Common myeloid progenitor, CD34-positive (primary cell): ENCODE data around the gene ISY1.
"Not testable (repeated sequence)": the region's sequence is repeated elsewhere in the genome, so short reads cannot be mapped to it uniquely, and the experiment has no call there.

Source experiments
- CTCF ChIA-PET: fragments of 350-600 bp; sonication (Branson Sonifier 250); formaldehyde crosslinking; loops from one replicate; lab custom pipeline; 2021; ENCODE audit warnings: antibody characterized with exemption; lab: Charles Lee
- POLR2A ChIA-PET: fragments of 350-600 bp; sonication (Branson Sonifier 250); formaldehyde crosslinking; loops from one replicate; lab custom pipeline; 2021; ENCODE audit warnings: antibody characterized with exemption; lab: Charles Lee
- DNase-seq, 3 donors: peaks; one replicate each; pipeline versions ENCODE4 v3.0.0 to v3.0.0-alpha.2; 2013
- H3K27ac ChIP-seq, 2 experiments: 1 replicate in 1 of 2; 2 replicates in 1 of 2; pipeline ENCODE4 v1.7.0; 2013; ENCODE audit warnings: inconsistent platforms in 2 of 2, low read length in 2 of 2, mild to moderate bottlenecking in 2 of 2, low read depth in 1 of 2, moderate library complexity in 1 of 2; ENCODE audit not compliant: severe bottlenecking in 2 of 2, insufficient read depth in 1 of 2, poor library complexity in 1 of 2
- H3K27me3 ChIP-seq, 5 experiments: replicated peaks in 2 of 5; 1 replicate in 3 of 5; 2 replicates in 2 of 5; pipeline versions ENCODE4 v1.6.1 to v1.7.0; 2013; ENCODE audit warnings: low read length in 4 of 5, mild to moderate bottlenecking in 2 of 5, moderate library complexity in 2 of 5, inconsistent platforms in 1 of 5; ENCODE audit not compliant: insufficient read depth in 5 of 5, control insufficient read depth in 4 of 5
- H3K36me3 ChIP-seq, 4 experiments: 1 replicate in 2 of 4; 2 replicates in 2 of 4; pipeline versions ENCODE4 v1.6.1 to v1.7.0; 2013; ENCODE audit warnings: low read length in 3 of 4, control low read depth in 1 of 4, mild to moderate bottlenecking in 1 of 4; ENCODE audit not compliant: control insufficient read depth in 4 of 4, insufficient read depth in 4 of 4
- H3K4me1 ChIP-seq, 4 experiments: 1 replicate in 3 of 4; 2 replicates in 1 of 4; pipeline versions ENCODE4 v1.6.1 to v1.7.1; 2013; ENCODE audit warnings: low read length in 3 of 4, mild to moderate bottlenecking in 3 of 4, control low read depth in 1 of 4, inconsistent platforms in 1 of 4, moderate library complexity in 1 of 4; ENCODE audit not compliant: control insufficient read depth in 4 of 4, insufficient read depth in 4 of 4; ENCODE audit errors: control extremely low read depth in 1 of 4
- H3K4me3 ChIP-seq, 7 experiments: 1 replicate in 4 of 7; 2 replicates in 3 of 7; pipeline versions ENCODE4 v1.5.1 to v1.7.0; 2013; ENCODE audit warnings: mild to moderate bottlenecking in 7 of 7, low read length in 6 of 7, moderate library complexity in 6 of 7, inconsistent platforms in 2 of 7, low read depth in 2 of 7, control low read depth in 1 of 7; ENCODE audit not compliant: insufficient read depth in 4 of 7, control insufficient read depth in 1 of 7; ENCODE audit errors: extremely low read depth in 1 of 7
- H3K9me3 ChIP-seq, 5 experiments: 1 replicate in 4 of 5; 2 replicates in 1 of 5; pipeline versions ENCODE4 v1.6.1 to v1.7.1; 2013; ENCODE audit warnings: low read length in 4 of 5, mild to moderate bottlenecking in 2 of 5, inconsistent platforms in 1 of 5, low read depth in 1 of 5, moderate library complexity in 1 of 5; ENCODE audit not compliant: control insufficient read depth in 4 of 5, insufficient read depth in 2 of 5; ENCODE audit errors: control extremely low read depth in 1 of 5
- WGBS: methylation state at CpG from one replicate; pipeline ENCODE4 v1.1.5; 2013; ENCODE audit not compliant: insufficient coverage; 5-methylcytosine and 5-hydroxymethylcytosine counted together

Gene ISY1

GRCh38 chr3:129173725-129174124, 12.9 kb upstream of the ISY1 start:
- Histone ChIP-seq H3K4me3 (no peak overlapping the region), H3K27ac (peak overlapping the region in 1 of 2 experiments; percentile 62), H3K27me3 (no peaks in the 10 kb centered on the region), H3K36me3 (peaks cover 32 to 62% (median 43%) of the 10 kb centered on the region in 4 experiments), H3K4me1 (peaks cover 0 to 15% (median 1%) of the 10 kb centered on the region in 4 experiments), H3K9me3 (no peaks in the 10 kb centered on the region)
- CTCF ChIA-PET: interaction anchor here (3.4 kb wide), 1 partner anchor 72 kb away, joined by 12 read pairs; no protein-coding TSS in a partner anchor
- POLR2A ChIA-PET: no interaction called here
- DNase-seq: no peak
- WGBS: 86% methylated on average over 2 of the region's 4 CpGs

- POLR2A ChIA-PET: interaction anchor here (0.6 kb wide), 1 partner anchor 70 kb away, joined by 6 read pairs; no protein-coding TSS in a partner anchor
- no CpG with 5 or more reads among the region's 2 CpGs for WGBS
- Histone ChIP-seq H3K36me3 (peaks cover 30 to 58% (median 39%) of the 10 kb centered on the region in 4 experiments), H3K27me3 (no peaks in the 10 kb centered on the region), H3K9me3 (no peaks in the 10 kb centered on the region), H3K27ac (peak overlapping the region in 1 of 2 experiments; percentile 62), H3K4me3 (no peak overlapping the region), H3K4me1 (peaks cover 0 to 15% (median 1%) of the 10 kb centered on the region in 4 experiments)
- no peak for DNase-seq
- CTCF ChIA-PET: interaction anchor here (1.8 kb wide), 1 partner anchor 73 kb away, joined by 11 read pairs; no protein-coding TSS in a partner anchor
Measured at GRCh38 chr3:129173206-129173605, 12.3 kb upstream of the ISY1 start.

- peaks cover 27 to 55% (median 43%) of the 10 kb centered on the region in 4 experiments for H3K36me3 ChIP-seq
- ChIA-PET CTCF (interaction anchor here (0.9 to 2.0 kb wide), 4 partner anchors 11 to 155 kb away, joined by 3 to 7 read pairs (median 3); no protein-coding TSS in a partner anchor), POLR2A (no interaction called here)
- no peak overlapping the region for H3K27ac ChIP-seq
- WGBS: 97% methylated on average over 10 of the region's 15 CpGs
- H3K4me3 ChIP-seq: no peak overlapping the region
- H3K4me1 ChIP-seq: peaks cover 0 to 11% (median 10%) of the 10 kb centered on the region in 4 experiments
- H3K27me3 ChIP-seq: no peaks in the 10 kb centered on the region
- DNase-seq: no peak
- no peaks in the 10 kb centered on the region for H3K9me3 ChIP-seq
Measured at GRCh38 chr3:129166579-129167332, 5.9 kb upstream of the ISY1 start.

GRCh38 chr3:129165594-129165993, 4.7 kb upstream of the ISY1 start:
- DNase-seq, H3K27me3 ChIP-seq, H3K9me3 ChIP-seq, H3K27ac ChIP-seq, H3K4me3 ChIP-seq: not testable (repeated sequence)
- peaks cover 0 to 14% (median 12%) of the 10 kb centered on the region in 4 experiments for H3K4me1 ChIP-seq
- WGBS: 100% methylated on average over 4 of the region's 8 CpGs
- ChIA-PET POLR2A (interaction anchor here (0.6 kb wide), 1 partner anchor 15 kb away, joined by 4 read pairs; no protein-coding TSS in a partner anchor), CTCF (interaction anchor here (0.8 to 1.4 kb wide), 3 partner anchors 14 to 154 kb away, joined by 3 read pairs; no protein-coding TSS in a partner anchor)
- H3K36me3 ChIP-seq: peaks cover 19 to 44% (median 33%) of the 10 kb centered on the region in 4 experiments

GRCh38 chr3:129164500-129164899, 3.6 kb upstream of the ISY1 start:
- Histone ChIP-seq H3K9me3 (no peaks in the 10 kb centered on the region), H3K36me3 (peaks cover 9 to 33% (median 24%) of the 10 kb centered on the region in 4 experiments), H3K4me3 (no peak overlapping the region), H3K4me1 (peaks cover 6 to 21% (median 20%) of the 10 kb centered on the region in 4 experiments), H3K27ac (no peak overlapping the region), H3K27me3 (no peaks in the 10 kb centered on the region)
- ChIA-PET CTCF (interaction anchor here (0.6 kb wide), 1 partner anchor 142 kb away, joined by 4 read pairs; no protein-coding TSS in a partner anchor), POLR2A (no interaction called here)
- WGBS: 100% methylated on average over 2 of the region's 7 CpGs
- DNase-seq: peak in 1 of 3 donors; percentile 20

- H3K9me3 ChIP-seq: no peaks in the 10 kb centered on the region
- peak; percentile 31 to 48 (median 40) for DNase-seq
- H3K27ac ChIP-seq: peak overlapping the region in 1 of 2 experiments; percentile 97
- H3K4me3 ChIP-seq: peak overlapping the region in 2 of 7 experiments; percentile 84 to 99
- peaks cover 9 to 30% (median 22%) of the 10 kb centered on the region in 4 experiments for H3K4me1 ChIP-seq
- no peaks in the 10 kb centered on the region for H3K27me3 ChIP-seq
- POLR2A ChIA-PET: interaction anchor here (1.2 to 2.6 kb wide), 2 partner anchors 21 to 83 kb away, joined by 4 to 12 read pairs; partner anchors contain the start of gene CNBP
- 92% methylated on average over 2 of the region's 5 CpGs for WGBS
- CTCF ChIA-PET: interaction anchor here (0.6 to 2.8 kb wide), 25 partner anchors 8 to 282 kb away, joined by 3 to 24 read pairs (median 4); partner anchors contain the start of genes CNBP, GP9 and RAB43
- H3K36me3 ChIP-seq: peaks cover 10 to 33% (median 22%) of the 10 kb centered on the region in 4 experiments
Measured at GRCh38 chr3:129162729-129163579, 2.1 kb upstream of the ISY1 start.
